Lower leg skin (tissue), 3 donors: ENCODE results near the gene EIF4G1.

ENCODE experiments used
- CTCF ChIP-seq, 3 donors: fragments of 450-650 bp; IDR thresholded peaks; one replicate each; pipeline ENCODE4 v1.5.1; 2016; ENCODE audit warnings: antibody characterized with exemption in 3 of 3, mild to moderate bottlenecking in 3 of 3, moderate library complexity in 2 of 3
- POLR2A ChIP-seq, 2 donors: fragments of 450-650 bp; IDR thresholded peaks; one replicate each; pipeline ENCODE4 v1.6.1; 2016 to 2017; ENCODE audit warnings: antibody characterized with exemption in 2 of 2, mild to moderate bottlenecking in 1 of 2, moderate library complexity in 1 of 2

GRCh38 chr3:184360070-184360928 lies 45.9 kb downstream of the EIF4G1 start:
- TF ChIP-seq CTCF (IDR thresholded peaks at IDR 0.05), result no peak
- no peak for TF ChIP-seq POLR2A (IDR thresholded peaks at IDR 0.05)
